T-helper 1 cell (primary cell): ENCODE data around the gene CTBP1.
A peak's percentile ranks its signal among the peaks of the same experiment; 100 is the strongest.

Experiments
- DNase-seq, 5 donors: peaks; one replicate each; pipeline ENCODE4 v3.0.0-alpha.2; 2012 to 2020

CTBP1 gene

GRCh38 chr4:1249731-1250526 lies 999 bp upstream of the CTBP1 start:
- peak in 4 of 5 donors; percentile 37 to 51 (median 44) for DNase-seq

- DNase-seq, result peak; percentile 70 to 88 (median 78)
These were observed 309 bp upstream of the CTBP1 start for GRCh38 chr4:1249148-1249730.

- DNase-seq, result peak in 2 of 5 donors; percentile 51 to 66
These were observed 1.1 kb downstream of the CTBP1 start for GRCh38 chr4:1247864-1248244.

- DNase-seq, result peak in 2 of 5 donors; percentile 16 to 25
These were observed 1.7 kb downstream of the CTBP1 start for GRCh38 chr4:1246901-1247863.

GRCh38 chr4:1246111-1246881 lies 2.6 kb downstream of the CTBP1 start:
- no peak for DNase-seq

GRCh38 chr4:1245481-1246051 lies 3.4 kb downstream of the CTBP1 start:
- DNase-seq, result no peak

- no peak for DNase-seq
These were observed 3.9 kb downstream of the CTBP1 start for GRCh38 chr4:1244978-1245471.

GRCh38 chr4:1244081-1244977 lies 4.6 kb downstream of the CTBP1 start:
- no peak for DNase-seq

GRCh38 chr4:1243451-1244080 lies 5.4 kb downstream of the CTBP1 start:
- DNase-seq, result no peak

GRCh38 chr4:1242506-1243450 lies 6.2 kb downstream of the CTBP1 start:
- DNase-seq, result no peak

GRCh38 chr4:1241936-1242505 lies 6.9 kb downstream of the CTBP1 start:
- DNase-seq, result no peak

- DNase-seq, result no peak
These were observed 7.4 kb downstream of the CTBP1 start for GRCh38 chr4:1241466-1241935.

GRCh38 chr4:1240721-1241465 lies 8.0 kb downstream of the CTBP1 start:
- no peak for DNase-seq

- no peak for DNase-seq
These were observed 9.0 kb downstream of the CTBP1 start for GRCh38 chr4:1239950-1240307.

- no peak for DNase-seq
These were observed 9.6 kb downstream of the CTBP1 start for GRCh38 chr4:1239141-1239949.

- DNase-seq, result no peak
These were observed 10.3 kb downstream of the CTBP1 start for GRCh38 chr4:1238676-1239000.
